HG03103 (cell line): ENCODE results near the gene OSMR.
"Not testable (repeated sequence)": the region's sequence is repeated elsewhere in the genome, so short reads cannot be mapped to it uniquely, and the experiment has no call there.

Experiments used
- ATAC-seq: cut with Tn5 transposase; IDR thresholded peaks from one replicate; pipeline ENCODE4 v1.9.1; 2021; ENCODE audit warnings: low read depth; ENCODE audit not compliant: unreplicated experiment

Gene OSMR

DNA sequence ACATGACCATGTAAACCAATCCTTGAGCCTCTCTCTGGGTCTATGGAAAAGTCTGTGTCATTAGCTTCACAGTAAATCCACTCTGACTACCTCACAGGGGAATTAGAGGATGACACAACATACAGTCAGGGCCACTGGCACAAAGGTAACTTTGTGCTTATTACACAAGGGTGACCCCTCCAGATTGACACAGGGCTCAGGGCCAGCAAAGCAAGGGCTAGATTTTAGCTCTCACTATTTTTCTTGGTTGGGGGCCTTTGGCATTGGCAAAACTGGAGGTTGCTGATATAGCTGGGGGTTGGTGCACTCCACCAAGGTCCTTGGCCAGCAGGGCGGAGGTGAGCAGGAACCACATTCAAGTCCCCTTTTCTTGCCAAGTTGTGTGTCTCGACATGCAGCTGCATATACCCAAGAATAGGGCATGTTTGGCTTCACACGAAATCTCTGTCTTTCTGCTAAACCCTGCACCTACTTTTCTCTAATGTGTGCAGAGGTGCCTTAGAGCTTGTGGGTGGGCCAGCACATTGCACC is 15.2 kb upstream of the OSMR start:
- ATAC-seq: no peak

DNA sequence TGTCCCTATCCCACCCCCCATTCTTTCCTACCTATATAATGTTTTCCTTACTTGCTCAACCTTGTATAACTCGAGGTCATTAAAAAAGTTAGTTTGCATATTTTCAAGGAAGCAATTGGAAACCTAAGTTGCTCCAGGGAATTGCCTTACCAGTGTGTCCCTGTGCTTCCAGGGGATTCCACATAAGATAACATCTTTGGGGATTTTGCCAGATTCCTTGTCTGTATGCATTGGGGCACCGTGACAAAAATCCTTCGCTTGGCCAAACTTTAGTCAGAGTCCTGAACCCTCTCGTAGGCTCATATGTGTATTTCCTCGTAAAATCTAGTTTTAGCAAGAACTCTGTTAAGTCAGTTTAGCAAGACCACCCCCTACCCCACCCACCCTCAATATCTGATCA is 14.7 kb upstream of the OSMR start:
- ATAC-seq: no peak

DNA sequence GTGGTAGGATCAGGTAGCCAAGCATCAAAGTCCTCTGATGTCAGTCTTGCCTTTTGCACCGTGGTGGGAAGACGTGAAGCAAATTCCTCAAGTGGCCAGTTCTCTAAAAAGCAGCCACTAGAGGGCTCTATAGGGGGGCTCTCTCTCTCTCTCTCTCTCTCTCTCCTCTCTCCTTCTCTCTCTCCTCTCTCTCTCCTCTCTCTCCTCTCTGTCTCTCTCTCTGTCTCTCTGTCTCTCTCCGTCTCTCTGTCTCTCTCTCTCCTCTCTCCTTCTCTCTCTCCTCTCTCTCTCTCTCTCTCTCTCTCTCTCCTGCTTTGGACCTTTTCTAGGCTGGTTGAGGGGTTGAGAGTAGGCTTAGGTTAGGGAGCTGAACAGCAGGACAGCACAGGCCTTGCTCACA is 13.9 kb upstream of the OSMR start:
- no peak for ATAC-seq

DNA sequence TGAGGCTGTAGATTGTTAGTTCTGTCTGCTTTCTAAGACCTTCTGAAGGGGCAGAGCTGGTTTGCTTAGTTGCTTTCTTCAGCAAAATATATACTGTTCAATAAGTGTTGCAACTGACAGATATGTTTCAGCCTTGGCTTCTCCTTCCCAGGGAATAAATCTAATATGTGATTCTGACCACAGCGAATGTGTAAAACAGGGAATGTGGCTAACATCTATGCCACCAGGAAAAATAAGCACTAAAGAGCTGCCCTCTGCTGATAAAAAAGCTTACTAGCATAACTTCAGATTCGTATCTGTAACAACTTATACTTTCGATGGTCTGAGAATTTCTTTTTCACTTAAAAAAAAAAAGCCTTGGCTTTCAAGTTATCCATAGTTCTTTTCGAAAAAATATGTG is 13.0 kb upstream of the OSMR start:
- ATAC-seq: no peak

DNA sequence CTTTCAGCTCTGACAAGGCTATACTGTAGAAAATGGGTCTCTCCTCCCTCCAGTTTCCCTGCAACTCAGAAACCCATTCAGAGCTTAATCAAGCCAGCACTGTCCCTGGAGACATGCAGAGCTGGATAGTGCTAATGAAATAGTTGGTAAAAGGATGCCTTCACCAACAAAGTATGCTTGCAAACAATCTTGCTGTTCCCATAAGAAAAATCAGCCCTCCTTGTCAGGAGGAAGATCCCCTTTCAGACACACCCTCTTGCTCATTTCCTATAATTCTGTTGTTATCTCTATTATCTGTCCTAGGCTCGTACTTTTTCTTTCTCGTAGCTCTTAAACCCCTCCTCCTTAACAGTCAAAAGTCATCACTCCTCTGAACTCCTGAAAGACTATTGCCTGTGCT is 9.9 kb upstream of the OSMR start:
- ATAC-seq: no peak

DNA sequence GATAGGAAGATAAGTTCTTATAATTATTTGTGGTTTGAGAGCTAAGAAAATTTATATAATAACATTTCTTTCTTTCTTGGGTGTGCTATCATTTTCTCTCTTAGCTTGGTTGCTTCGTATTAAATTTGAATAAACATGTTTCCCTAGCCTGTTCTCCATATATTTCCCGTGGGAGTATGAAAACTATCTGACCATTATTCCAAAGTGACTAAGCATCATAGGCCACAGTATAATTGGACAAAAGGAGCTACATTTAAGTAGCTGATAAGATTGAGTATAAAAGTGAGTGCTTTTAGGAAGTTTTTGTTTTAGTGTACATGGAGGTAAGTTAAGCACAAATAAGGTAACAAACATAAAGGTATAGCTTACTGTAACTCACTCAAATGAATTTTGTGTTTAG is 8.4 kb upstream of the OSMR start:
- no peak for ATAC-seq

DNA sequence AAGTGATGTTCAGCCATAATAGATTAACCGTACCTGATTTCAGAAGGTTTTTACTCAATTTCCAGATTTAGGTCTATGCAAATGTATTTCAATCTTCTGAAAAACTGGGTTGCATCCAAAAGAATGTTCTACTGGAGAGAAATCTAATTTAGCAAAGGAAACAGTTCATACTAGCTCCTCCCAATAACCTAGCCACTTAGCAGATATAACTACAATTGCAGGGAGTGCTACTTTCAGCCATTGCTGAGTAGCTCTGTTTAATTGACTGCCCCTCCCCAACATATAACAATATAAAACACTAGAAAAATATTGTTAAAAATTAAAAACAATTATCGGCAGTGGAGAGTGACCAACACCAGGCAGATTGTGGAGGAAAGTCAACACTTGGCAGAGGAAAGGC is 7.9 kb upstream of the OSMR start:
- ATAC-seq: no peak

DNA sequence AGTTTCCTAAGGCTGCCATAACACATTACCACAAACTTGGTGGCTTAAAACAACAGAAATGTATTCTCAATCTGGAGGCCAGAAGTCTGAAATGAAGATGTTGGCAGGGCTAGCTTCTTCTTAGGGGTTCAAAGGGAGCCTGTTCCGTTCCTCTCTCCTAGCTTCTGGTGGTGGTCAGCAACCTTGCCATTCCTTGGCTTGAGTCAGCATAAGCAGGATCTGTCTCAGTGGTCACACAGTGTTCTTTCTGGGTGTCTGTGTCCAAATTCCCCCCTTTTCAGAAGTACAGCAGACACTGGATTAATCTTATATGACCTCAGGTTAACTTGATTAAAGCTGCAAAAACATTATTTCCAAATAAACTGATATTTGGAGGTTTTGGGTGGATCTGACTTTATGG is 2.1 kb upstream of the OSMR start:
- ATAC-seq: no peak

DNA sequence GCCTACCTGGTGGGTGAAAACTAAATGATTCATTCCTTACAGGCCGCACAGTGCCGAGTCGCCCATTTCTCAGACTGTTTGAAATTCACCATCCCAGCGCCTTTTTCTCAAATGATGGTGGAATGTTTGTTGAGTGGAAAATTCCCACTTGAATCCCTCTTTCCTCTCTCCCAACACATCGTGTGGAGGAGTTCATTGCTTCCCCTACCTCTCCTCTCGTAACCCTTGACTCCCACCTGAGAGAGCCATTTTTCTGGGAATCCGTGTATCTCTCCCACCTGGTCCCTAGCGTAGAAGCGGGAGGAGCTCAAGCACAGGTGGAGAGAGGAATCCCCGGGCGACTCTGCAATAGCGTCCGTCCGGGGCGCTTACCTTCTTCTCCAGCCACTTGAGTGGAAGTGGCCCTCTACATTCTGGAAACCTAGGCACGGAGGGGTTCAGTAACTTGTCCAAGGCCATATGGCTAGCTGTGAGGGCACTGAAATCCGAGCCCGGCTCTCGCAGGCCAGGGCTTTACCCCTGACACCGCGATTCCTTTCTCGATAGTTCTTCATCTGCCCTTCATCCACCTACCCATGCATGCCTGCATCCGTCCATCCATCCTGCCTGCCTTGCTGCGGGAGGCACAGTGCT is 683 bp downstream of the OSMR start:
- no peak for ATAC-seq

DNA sequence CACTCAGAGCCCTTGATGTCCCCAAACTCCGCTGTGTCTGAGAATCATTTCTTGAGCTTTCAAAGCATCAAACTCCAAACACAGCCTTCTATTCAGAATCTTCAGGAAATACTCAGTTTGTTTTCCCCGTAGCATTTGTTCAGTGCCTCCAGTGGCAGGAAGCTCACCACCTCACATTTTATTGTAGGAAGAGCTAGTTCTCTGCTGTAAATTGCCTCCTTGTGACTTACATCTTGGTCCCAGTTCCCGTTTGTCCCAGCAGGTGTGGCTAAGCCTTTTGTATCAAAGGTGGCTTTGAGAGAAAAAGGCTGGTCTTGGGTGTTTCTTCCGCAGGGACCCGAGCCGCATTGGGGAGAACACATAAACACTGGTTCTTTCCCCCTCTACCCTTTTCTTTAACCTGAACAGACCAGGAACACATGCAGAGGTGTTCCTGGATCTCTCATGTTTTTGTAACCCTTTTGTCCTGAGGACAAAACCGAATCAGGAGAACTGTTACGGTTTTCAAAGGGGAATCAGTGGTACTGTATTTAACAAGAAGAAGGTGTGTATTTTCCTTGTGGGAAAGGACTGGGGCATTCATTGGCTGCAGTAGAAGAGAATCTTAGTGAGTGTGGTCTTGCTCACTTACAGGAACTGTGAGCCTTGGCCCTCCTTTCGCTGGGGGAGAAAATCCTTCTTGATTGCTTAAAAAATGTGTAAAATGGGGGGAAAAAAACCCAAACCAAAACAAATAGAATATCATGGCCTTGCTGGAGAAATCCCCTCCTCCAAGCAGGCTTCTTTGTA is 1.9 kb downstream of the OSMR start:
- ATAC-seq: no peak

DNA sequence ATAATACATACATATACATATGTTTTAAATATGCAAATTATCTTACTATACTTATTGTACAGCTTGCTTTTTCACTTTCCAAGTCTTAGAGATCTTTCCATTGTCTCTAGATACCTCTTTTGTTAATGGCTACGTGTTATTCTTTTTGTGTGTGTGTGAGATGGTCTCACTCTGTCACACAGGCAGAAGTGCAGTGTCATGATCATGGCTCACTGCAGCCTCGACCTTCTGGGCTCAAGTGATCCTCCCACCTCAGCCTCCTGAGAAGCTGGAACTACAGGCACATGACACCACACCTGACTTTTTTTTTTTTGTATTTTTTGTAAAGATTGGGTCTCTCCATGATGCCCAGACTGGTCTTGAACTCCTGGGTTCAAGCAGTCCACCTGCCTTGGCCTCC is 2.8 kb downstream of the OSMR start:
- no peak for ATAC-seq

DNA sequence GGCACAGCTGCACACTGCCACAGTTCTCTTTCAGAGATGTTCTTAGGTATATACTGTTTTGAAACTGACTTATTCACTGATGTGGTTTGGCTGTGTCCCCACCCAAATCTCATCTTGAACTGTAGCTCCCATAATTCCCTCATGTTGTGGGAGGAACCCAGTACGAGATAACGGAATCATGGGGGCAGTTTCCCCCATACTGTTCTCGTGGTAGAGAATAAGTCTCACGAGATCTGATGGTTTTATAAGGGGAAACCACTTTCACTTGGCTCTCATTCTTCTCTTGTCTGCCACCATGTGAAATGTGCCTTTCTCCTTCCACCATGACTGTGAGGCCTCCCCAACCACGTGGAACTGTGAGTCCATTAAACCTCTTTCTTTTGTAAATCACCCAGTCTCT is 5.8 kb downstream of the OSMR start:
- not testable (repeated sequence) for ATAC-seq

DNA sequence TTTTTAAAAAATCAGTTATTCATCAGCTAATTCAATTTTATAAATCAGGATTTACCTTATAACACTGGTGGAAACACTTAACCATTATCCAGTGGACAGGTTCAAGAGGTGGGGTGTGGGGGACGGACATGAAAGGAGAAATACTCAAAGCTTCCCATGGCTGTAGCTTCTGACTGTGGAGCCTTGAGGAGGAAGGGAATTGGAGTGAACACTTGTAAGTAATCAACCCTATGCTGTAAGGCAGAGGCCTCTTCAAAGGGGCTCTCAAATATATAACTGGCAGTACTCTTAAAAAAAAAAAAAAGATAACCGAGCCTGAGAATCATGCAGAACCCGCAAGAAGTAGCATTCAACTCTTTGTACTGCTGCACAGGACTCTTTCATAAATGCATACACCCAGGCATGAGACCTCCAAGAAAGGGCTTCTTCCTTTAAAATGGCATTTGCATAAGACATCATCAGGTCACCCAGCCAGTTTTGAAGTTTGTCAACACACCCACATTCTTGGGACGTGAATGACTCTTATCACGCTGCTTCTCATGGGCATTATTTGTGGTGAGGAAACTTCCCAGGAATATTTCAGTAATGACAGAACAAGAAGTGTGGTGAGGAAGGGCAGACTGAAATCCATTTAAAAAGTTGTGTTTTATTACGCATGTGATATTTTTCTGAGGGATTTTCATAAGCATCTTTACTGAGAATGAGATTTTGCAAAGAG is 8.1 kb downstream of the OSMR start:
- ATAC-seq: no peak

DNA sequence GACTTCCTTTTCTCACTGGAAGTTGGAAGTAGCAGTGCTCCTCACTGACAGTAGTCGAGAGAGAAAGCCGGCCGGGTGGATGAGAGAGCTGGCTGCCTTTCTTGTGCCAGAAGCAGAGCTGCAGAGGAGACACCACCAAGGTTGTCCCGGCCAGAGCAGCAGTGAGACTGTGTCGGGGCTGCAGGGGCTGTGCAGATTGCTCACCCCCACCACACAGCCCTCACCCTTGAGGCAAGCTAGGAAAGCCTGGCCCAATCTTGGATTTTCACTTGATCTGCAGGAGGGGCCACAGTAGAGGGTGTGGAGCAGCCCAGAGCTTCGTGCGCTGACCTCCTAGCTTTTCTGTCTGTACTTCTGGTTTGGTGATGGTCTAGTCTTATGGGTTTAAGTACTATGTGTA is 9.1 kb downstream of the OSMR start:
- no peak for ATAC-seq

DNA sequence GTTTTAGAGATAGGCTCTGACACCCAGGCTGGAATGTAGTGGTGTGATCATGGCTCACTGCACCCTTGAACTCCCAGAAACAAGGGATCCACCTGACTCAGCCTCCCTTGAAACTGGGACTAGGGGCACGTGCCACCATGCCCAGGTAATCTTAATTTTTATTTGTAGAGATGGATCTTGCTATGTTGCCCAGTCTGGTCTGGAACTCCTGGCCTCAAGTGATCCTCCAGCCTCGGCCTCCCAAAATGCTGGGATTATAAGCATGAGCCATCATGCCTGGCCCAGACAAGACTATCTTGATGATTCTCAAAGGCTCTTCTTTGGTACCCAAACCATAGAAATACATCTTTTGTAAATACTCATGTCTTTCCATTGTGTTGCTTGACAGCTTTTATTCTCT is 10.8 kb downstream of the OSMR start:
- no peak for ATAC-seq

DNA sequence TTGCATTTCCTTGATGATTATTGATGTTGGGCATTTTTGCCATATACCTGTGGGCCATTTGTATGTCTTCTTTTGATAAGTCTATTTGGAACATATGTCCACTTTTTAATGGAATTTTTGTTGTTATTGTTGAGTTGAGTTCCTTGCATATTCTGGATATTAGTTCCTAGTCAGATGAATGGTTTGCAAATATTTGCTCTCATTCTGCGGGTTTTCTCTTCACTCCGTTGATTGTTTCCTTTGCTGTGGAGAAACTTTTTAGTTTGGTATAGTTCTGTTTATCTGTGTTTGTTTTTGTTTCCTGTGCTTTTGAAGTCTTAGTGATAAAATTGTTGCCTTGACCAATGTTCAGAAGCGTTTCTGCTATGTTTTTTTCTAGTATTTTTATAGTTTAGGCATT is 13.0 kb downstream of the OSMR start:
- ATAC-seq: no peak

DNA sequence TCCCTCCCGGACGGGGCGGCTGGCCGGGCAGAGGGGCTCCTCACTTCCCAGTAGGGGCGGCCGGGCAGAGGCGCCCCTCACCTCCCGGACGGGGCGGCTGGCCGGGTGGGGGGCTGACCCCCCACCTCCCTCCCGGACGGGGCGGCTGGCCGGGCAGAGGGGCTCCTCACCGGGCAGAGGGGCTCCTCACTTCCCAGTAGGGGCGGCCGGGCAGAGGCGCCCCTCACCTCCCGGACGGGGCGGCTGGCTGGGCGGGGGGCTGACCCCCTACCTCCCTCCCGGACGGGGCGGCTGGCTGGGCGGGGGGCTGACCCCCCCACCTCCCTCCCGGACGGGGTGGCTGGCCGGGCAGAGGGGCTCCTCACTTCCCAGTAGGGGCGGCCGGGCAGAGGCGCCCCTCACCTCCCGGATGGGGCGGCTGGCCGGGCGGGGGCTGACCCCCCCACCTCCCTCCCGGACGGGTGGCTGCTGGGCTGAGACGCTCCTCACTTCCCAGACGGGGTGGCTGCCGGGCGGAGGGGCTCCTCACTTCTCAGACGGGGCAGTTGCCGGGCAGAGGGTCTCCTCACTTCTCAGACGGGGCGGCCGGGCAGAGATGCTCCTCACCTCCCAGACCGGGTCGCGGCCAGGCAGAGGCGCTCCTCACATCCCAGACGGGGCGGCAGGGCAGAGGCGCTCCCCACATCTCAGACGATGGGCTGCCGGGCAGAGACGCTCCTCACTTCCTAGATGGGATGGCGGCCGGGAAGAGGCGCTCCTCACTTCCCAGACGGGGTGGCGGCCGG is 16.4 kb downstream of the OSMR start:
- ATAC-seq: not testable (repeated sequence)

DNA sequence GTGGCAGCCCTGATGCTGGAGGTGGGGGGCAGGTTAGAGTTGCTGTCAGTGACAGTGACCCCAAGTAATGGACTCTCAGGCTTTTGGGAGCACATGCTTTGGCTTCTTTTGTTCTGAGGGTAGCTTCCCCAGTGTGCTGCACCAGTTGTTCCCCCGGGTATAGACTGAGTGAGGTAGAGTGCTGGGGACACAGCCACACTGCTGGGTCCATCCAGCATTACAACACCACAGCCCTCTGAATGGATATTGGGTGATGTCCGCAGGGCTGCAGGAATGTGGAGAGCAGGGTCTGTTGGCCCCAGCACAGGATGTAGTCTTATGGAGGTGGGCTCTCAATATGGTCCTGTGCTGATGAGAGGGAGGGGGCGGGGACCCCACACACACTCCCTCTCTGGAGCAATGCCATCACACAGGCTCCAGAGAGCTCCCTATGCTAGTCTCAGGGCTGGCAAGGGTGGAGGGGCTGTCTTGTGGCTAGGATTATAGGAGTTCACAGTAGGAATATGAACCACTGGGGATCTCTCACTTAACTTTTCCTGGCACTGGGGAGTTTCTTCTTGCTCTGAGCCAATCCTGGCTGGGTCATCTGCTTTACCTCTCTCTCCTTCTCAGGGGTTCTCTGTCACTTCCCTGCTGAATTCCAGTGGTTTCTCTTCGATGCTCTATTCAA is 20.7 kb downstream of the OSMR start:
- no peak for ATAC-seq

DNA sequence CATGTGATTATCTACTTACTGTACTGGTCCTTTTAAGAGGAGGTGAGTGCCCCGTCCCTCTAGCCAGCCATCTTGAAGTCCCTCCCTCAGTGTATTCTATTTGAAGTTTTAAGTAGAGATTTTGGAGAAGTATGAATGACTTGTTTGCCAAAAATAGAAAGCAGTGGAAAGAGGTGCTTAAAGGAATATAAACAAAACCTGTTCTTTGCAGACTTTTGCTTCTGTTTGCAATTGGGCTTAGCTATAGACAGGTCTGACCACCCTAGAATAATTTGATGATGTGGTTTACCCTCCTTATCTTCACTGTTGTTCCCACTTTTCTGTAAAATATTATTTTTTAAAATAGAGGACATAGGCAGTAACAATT is 21.2 kb downstream of the OSMR start:
- no peak for ATAC-seq

DNA sequence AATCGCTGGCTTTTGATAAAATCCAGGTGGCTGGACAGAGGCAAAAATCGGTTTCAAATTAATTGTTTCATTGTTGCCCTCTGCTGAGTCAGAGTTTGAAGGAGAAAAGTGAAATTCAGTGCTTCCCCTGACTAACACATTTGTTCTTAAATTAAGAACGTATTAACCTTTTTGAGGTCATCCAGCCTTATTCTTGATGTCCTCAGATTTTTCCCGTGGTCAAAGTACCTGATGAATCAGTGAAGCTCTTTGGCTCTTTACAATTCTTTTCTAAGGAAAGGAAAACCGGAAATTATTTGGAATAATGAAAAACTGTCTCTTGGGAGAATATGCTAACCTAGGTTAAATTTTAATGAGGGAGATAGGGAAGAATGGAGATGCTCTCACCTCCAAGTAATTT is 21.6 kb downstream of the OSMR start:
- ATAC-seq: no peak
